Neutrophil (primary cell): ENCODE results near the gene MGAT3.

ENCODE experiments used
- H3K27ac ChIP-seq: fragments of 200-600 bp; sonication (generic); 2 replicates; pipeline ENCODE4 v1.5.1; 2016; ENCODE audit warnings: mild to moderate bottlenecking, moderate library complexity
- H3K27me3 ChIP-seq: fragments of 200-600 bp; sonication (generic); 2 replicates; pipeline ENCODE4 v1.6.0; 2016; ENCODE audit warnings: mild to moderate bottlenecking
- H3K36me3 ChIP-seq: fragments of 200-600 bp; sonication (generic); 2 replicates; pipeline ENCODE4 v1.5.1; 2017
- H3K4me1 ChIP-seq, 2 experiments: fragments of 200-600 bp in 1 of 2; sonication (generic) in 1 of 2; 1 replicate in 1 of 2; 2 replicates in 1 of 2; pipeline versions ENCODE4 v1.5.1 to v1.6.1; 2013 to 2016; ENCODE audit warnings: low read depth in 1 of 2, low read length in 1 of 2, mild to moderate bottlenecking in 1 of 2, moderate library complexity in 1 of 2; ENCODE audit not compliant: control insufficient read depth in 1 of 2, insufficient read depth in 1 of 2
- H3K4me3 ChIP-seq, 2 experiments: fragments of 200-600 bp in 1 of 2; sonication (generic) in 1 of 2; 1 replicate in 1 of 2; 2 replicates in 1 of 2; pipeline ENCODE4 v1.5.1; 2013 to 2016; ENCODE audit warnings: low read depth in 1 of 2, low read length in 1 of 2, mild to moderate bottlenecking in 1 of 2, moderate library complexity in 1 of 2
- H3K9me3 ChIP-seq: fragments of 200-600 bp; sonication (generic); 2 replicates; pipeline ENCODE4 v1.5.1; 2016
- TF ChIP-seq, protein P1 (sequence below): fragments of 200-600 bp; sonication (generic); IDR thresholded peaks from 2 replicates; pipeline ENCODE4 v1.5.1; 2016; ENCODE audit warnings: antibody characterized with exemption

The MGAT3 gene

DNA sequence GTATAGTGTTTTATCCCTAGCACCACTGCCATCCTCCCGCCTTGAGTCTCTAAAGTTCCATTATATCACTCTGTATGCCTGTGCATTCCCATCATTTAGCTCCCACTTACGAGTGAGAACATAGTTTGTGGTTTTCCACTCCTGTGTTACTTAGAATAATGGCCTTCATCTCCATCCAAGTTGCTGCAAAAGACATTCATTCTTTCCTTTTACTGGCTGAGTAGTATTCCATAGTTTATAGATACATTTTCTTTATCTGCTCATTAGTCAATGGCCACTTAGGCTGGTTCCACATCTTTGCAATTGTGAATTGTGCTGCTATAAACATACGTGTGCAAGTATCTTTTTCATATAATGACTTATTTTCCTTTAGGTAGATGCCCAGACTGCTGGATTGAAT lies 32.8 kb upstream of the MGAT3 start:
- Histone ChIP-seq H3K9me3 (no peaks in the 10 kb centered on the region), H3K4me1 (no peaks in the 10 kb centered on the region), H3K27me3 (no peaks in the 10 kb centered on the region), H3K4me3 (no peak overlapping the region), H3K36me3 (peaks cover 89% of the 10 kb centered on the region), H3K27ac (no peak overlapping the region)
- TF ChIP-seq, protein P1, sequence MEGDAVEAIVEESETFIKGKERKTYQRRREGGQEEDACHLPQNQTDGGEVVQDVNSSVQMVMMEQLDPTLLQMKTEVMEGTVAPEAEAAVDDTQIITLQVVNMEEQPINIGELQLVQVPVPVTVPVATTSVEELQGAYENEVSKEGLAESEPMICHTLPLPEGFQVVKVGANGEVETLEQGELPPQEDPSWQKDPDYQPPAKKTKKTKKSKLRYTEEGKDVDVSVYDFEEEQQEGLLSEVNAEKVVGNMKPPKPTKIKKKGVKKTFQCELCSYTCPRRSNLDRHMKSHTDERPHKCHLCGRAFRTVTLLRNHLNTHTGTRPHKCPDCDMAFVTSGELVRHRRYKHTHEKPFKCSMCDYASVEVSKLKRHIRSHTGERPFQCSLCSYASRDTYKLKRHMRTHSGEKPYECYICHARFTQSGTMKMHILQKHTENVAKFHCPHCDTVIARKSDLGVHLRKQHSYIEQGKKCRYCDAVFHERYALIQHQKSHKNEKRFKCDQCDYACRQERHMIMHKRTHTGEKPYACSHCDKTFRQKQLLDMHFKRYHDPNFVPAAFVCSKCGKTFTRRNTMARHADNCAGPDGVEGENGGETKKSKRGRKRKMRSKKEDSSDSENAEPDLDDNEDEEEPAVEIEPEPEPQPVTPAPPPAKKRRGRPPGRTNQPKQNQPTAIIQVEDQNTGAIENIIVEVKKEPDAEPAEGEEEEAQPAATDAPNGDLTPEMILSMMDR, result no peak

- H3K27ac ChIP-seq, result no peak overlapping the region
- TF ChIP-seq, protein P1, result no peak
- H3K36me3 ChIP-seq, result peaks cover 89% of the 10 kb centered on the region
- no peaks in the 10 kb centered on the region for H3K9me3 ChIP-seq
- H3K4me3 ChIP-seq, result no peak overlapping the region
- H3K4me1 ChIP-seq, result no peaks in the 10 kb centered on the region
- H3K27me3 ChIP-seq, result no peaks in the 10 kb centered on the region
Measured at GRCh38 chr22:39426380-39427043, 30.3 kb upstream of the MGAT3 start.

DNA sequence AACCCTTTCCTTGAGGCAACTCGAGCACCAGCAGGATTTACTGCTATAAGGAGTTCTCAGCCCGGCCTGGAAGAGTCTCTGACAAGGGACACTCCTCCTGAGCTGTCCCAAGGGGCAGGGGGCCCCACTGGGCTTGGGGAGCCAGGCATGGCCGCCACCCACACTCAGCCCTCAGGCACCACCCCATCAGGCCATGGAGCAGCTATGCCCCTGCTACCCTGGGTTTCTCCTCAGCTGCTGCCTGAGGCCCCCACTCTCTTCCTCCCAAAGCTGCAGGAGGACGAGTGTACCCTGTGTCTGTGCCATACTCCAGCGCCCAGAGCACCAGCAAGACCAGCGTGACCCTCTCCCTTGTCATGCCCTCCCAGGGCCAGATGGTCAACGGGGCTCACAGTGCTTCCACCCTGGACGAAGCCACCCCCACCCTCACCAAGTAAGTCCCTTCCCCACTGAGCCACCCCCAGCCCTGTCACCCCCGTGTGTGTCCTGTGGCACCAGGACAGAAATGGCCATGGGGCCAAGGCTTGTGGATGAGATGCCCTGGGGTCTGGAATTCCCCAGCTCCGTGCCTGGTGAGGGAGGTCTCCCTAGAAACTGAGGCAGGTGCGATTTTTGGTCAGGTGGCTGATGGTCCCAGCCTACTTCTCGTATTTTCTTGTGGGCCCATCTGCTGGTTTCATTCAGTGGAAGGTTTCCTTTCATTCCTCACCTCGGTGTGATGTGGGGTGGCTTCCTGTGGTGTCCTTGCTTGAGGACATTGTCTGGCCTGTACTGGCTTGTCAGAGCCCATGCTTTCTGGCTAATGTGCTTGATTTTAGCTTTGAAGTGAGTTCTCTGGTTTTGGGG lies 28.8 kb upstream of the MGAT3 start:
- no peaks in the 10 kb centered on the region for H3K9me3 ChIP-seq
- no peaks in the 10 kb centered on the region for H3K27me3 ChIP-seq
- H3K4me1 ChIP-seq, result no peaks in the 10 kb centered on the region
- TF ChIP-seq, protein P1, result no peak
- H3K4me3 ChIP-seq, result no peak overlapping the region
- H3K27ac ChIP-seq, result no peak overlapping the region
- H3K36me3 ChIP-seq, result peaks cover 90% of the 10 kb centered on the region

GRCh38 chr22:39428597-39429071 lies 28.2 kb upstream of the MGAT3 start:
- no peaks in the 10 kb centered on the region for H3K27me3 ChIP-seq
- peaks cover 90% of the 10 kb centered on the region for H3K36me3 ChIP-seq
- no peaks in the 10 kb centered on the region for H3K4me1 ChIP-seq
- no peaks in the 10 kb centered on the region for H3K9me3 ChIP-seq
- no peak overlapping the region for H3K27ac ChIP-seq
- H3K4me3 ChIP-seq, result no peak overlapping the region
- TF ChIP-seq, protein P1, result no peak

- Histone ChIP-seq H3K9me3 (no peaks in the 10 kb centered on the region), H3K4me3 (no peak overlapping the region), H3K4me1 (no peaks in the 10 kb centered on the region), H3K36me3 (peaks cover 90% of the 10 kb centered on the region), H3K27me3 (no peaks in the 10 kb centered on the region), H3K27ac (no peak overlapping the region)
- TF ChIP-seq, protein P1, result no peak
Measured at GRCh38 chr22:39429186-39429585, 27.6 kb upstream of the MGAT3 start.
